ENCODE measurements around the gene MT1A. TPM values are rescaled to one million over a fixed set of nuclear protein-coding genes. Genes with fewer than 3 reads are reported as not detected.

The MT1A gene
- total RNA-seq, result 1 to 10 TPM in 1 of 2 donors, under 1 TPM in 1; 0.74 to 1.5 TPM

DNA sequence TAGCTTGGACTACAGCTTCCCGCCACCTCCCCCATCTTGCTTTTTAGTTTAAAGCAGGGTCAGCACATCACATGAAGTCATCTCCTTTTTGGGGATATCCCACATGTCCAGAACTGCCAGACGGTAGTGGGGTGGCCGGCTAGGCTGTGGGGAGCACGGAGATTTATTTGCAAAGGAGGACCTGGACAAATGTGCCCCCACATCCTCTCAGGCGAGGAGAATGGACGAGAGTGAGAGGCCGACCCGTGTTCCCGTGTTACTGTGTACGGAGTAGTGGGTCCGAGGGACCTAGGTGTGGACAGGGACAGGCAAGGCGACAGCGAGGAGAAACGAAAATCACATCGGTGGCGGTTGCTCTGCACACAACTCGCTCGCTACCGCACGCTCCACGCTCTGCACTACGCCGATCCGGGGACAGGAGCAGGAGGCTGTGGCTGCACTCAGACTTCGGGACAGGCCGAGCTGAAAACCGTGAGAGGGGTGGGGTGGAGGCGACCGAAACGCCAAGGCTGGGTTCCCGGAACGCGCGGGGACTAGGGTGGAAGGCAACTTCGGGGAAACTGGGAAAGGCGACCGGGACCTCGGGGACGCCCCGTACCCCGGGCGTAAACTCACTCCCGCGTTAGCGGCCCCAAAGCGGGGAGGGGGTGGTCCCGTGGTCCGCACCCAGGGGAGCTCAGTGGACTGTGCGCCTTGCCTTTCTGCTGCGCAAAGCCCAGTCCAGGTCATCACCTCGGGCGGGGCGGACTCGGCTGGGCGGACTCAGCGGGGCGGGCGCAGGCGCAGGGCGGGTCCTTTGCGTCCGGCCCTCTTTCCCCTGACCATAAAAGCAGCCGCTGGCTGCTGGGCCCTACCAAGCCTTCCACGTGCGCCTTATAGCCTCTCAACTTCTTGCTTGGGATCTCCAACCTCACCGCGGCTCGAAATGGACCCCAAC is at the start of gene MT1A:
TSS of gene MT1A (plus strand) at position 853 of the 937 bp plus-strand sequence. CDS start at position 926, 73 bp downstream.
- Mint-ChIP-seq H3K9me3 (no peaks in the 10 kb centered on the region), H3K36me3 (ENCODE audit: insufficient read depth in 2 of 2) (no peaks in the 10 kb centered on the region), H3K4me3 (peak within 1 kb of the TSS; percentile 84), H3K27me3 (ENCODE audit: low read depth) (peaks cover 82% of the 10 kb centered on the region), H3K27ac (no peak within 1 kb of the TSS), H3K4me1 (ENCODE audit: low read depth) (peaks cover 48% of the 10 kb centered on the region)
- ATAC-seq (replicated peaks in 1 of 2) (peak; percentile 62 to 70), DNase-seq (peak; percentile 48 to 58)

DNA sequence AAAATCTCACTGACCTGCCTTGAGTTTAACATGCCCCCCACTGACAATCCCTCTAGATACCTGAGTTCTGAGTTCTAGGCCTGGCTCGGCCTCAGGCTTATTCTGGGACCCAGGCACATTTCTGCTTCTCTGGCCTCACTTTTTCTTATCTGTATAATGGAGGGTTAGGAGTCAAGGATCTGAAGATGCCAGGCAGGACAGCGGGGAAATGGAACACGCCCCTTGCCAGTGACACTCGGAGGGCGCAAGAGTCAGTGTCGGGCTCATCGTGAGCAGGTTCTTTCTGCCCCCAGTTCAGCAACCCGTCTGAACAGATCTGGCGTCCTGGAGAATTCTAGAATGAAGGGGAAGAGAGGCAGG is 49.7 kb upstream of the MT1A start:
- H3K27ac Mint-ChIP-seq, result no peak overlapping the region
- DNase-seq, result no peak
- ATAC-seq (replicated peaks in 1 of 2), result peak in 1 of 2 donors; percentile 8
- peak overlapping the region; percentile 90 for H3K4me3 Mint-ChIP-seq
- H3K36me3 Mint-ChIP-seq (ENCODE audit: insufficient read depth in 2 of 2), result no peaks in the 10 kb centered on the region
- H3K4me1 Mint-ChIP-seq (ENCODE audit: low read depth), result peaks cover 14% of the 10 kb centered on the region
- H3K27me3 Mint-ChIP-seq (ENCODE audit: low read depth), result peaks cover 45% of the 10 kb centered on the region
- H3K9me3 Mint-ChIP-seq, result no peaks in the 10 kb centered on the region

DNA sequence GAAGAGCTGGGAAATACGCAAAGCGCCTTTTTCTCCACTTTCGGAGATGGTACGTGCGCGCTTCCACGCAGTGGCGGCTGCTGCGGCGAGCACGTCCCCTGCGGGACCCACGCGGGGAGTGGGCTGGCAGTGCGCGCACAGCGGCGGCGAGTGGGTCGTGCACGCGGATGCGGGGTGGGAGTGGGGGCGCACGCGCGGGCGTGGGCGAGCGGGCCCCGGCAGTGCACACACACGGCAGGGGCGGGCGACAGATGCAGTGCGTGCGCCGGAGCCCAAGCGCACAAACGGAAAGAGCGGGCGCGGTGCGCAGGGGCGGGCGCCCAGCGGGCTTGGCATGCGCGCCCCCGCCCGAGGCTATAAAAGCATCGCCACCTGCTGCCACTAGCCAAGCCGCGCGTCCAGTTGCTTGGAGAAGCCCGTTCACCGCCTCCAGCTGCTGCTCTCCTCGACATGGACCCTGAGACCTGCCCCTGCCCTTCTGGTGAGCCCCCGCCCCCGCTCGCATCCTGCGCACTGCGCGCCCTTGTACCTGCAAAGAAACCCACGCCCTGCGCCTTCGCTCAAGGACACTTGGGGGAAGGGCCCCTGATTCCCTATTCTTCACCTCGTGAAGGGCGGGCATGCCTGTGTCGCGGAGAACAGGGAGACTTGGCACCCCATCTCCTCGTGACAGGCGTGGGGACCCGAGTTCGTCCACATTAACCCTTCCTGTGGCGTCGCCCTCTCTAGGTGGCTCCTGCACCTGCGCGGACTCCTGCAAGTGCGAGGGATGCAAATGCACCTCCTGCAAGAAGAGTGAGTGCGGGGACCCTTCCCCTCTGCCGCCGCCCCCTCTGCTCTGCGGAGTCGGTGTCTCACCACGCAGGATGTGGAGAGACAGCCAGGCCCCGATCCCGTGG is 49.1 kb upstream of the MT1A start, which contains the start of gene MT3:
TSS of gene MT3 (plus strand) at position 388 of the 899 bp plus-strand sequence. CDS start at position 451, 63 bp downstream.
- peaks cover 14% of the 10 kb centered on the region for H3K4me1 Mint-ChIP-seq (ENCODE audit: low read depth)
- DNase-seq (peak; percentile 48 to 49), ATAC-seq (replicated peaks in 1 of 2) (peak; percentile 83 to 84)
- H3K4me3 Mint-ChIP-seq, result peak within 1 kb of the TSS; percentile 90
- peaks cover 45% of the 10 kb centered on the region for H3K27me3 Mint-ChIP-seq (ENCODE audit: low read depth)
- no peaks in the 10 kb centered on the region for H3K36me3 Mint-ChIP-seq (ENCODE audit: insufficient read depth in 2 of 2)
- H3K9me3 Mint-ChIP-seq, result no peaks in the 10 kb centered on the region
- no peak within 1 kb of the TSS for H3K27ac Mint-ChIP-seq

DNA sequence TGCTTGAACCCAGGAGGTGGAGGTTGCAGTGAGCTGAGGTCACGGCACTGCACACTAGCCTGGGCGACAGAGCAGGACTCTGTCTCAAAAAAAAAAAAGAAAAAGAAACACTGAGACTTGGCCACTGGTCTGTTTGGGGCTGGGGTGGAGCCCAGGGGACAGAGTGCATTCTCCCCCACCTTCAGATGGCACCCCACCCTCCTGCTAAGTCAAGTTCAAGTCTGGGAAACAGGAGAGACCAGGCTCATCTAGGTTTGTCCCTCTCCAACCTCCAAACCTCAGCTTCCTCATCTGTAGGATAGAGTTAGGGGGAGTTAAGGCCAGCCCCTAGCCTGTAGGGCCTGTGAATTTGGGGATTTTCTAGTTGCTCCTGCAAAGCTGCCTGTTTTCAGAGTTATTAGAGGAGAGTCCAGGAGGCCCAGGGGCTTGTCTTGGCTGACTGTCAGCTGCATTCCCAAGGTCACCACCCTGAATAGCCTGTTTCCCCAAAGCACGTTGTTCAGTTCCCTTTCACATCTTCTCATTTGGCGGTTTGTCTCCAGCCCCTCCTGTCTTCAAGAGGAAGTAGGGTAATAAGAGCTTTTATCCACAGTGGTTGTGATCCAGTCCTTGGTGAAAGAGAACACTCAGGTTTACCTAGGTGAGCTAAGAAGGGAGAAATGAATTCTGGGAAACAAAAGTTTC is 46.9 kb upstream of the MT1A start:
- Mint-ChIP-seq H3K4me1 (ENCODE audit: low read depth) (peaks cover 14% of the 10 kb centered on the region), H3K27me3 (ENCODE audit: low read depth) (peaks cover 38% of the 10 kb centered on the region), H3K27ac (no peak overlapping the region), H3K36me3 (ENCODE audit: insufficient read depth in 2 of 2) (no peaks in the 10 kb centered on the region), H3K4me3 (no peak overlapping the region), H3K9me3 (no peaks in the 10 kb centered on the region)
- ATAC-seq (replicated peaks in 1 of 2) (no peak), DNase-seq (no peak)

DNA sequence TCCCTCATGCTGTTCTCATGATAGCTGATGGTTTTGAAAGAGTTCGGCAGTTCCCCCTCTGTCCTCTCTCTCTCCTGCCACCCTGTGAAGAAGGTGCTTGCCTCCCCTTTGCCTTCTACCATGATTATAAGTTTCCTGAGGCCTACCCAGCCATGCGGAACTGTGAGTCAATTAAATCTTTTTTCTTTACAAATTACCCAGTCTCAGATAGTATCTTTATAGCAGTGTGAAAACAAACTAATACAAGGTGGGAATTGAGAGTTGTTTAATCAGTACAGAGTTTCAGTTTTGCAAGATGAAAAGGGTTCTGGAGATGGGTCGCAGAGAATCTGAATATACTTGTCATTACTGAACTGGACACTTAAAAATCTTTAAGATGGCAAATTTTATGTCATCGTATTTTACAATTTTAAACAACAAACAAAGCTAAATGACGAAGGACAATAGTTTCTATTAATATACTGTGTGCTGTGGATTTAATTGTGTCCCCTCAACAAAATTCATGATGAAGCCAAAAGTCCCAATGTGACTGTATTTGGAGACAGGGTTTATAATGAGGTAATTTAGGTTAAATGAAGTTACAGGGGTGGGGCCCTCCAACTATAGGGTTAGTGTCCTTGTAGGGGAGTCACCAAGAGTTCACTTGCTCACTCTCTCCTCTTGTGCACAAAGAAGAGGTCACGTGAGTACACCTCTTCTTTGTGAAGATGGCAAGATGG is 44.7 kb upstream of the MT1A start:
- H3K4me1 Mint-ChIP-seq (ENCODE audit: low read depth), result peaks cover 18% of the 10 kb centered on the region
- ATAC-seq (replicated peaks in 1 of 2) (no peak), DNase-seq (no peak)
- no peak overlapping the region for H3K27ac Mint-ChIP-seq
- no peaks in the 10 kb centered on the region for H3K36me3 Mint-ChIP-seq (ENCODE audit: insufficient read depth in 2 of 2)
- H3K27me3 Mint-ChIP-seq (ENCODE audit: low read depth), result peaks cover 23% of the 10 kb centered on the region
- no peaks in the 10 kb centered on the region for H3K9me3 Mint-ChIP-seq
- H3K4me3 Mint-ChIP-seq, result no peak overlapping the region

DNA sequence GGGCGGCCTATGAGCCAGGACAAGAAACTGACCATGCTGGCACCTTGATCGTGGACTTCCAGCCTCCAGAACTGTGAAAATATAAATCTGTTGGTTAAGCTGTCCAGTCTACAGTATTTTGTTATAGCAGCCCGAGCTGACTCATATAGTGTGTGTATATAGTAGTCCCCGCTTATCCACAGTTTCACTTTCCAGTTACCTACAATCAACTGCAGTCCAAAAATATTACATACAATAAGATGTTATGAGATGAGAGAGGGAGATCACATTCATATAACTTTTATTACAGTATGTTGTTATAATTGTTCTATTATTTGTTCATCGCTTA is 44.2 kb upstream of the MT1A start:
- DNase-seq, result no peak
- Mint-ChIP-seq H3K4me1 (ENCODE audit: low read depth) (peaks cover 16% of the 10 kb centered on the region), H3K36me3 (ENCODE audit: insufficient read depth in 2 of 2) (no peaks in the 10 kb centered on the region), H3K4me3 (no peak overlapping the region), H3K27ac (no peak overlapping the region), H3K9me3 (no peaks in the 10 kb centered on the region), H3K27me3 (ENCODE audit: low read depth) (peaks cover 19% of the 10 kb centered on the region)
- no peak for ATAC-seq (replicated peaks in 1 of 2)

DNA sequence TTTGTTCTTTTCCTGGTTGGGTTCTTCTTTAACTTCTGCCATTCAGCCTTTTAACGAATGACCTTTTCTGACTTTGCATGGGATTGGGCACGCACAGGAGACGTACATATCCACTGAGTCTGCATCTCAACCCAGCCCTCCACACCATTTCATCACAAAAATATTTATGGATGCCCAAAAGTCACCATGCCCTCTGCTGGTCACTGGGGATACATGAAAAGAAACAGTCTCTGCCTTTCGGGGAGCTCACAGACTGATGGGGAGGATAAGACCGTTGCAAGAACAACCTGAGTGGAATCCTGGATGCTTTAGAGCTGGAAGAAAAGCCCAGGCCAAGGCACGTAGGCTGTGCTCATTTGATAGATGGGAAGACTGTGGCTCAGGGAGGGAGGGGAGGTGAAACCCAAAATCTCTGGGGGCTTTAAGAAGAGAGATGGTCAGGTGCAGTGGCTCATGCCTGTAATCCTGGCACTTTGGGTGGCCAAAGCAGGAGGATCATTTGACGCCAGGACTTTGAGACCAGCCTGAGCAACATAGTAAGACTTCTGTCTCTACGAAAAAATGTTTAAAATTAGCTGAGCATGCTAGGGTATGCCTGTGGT is 38.0 kb upstream of the MT1A start:
- peaks cover 17% of the 10 kb centered on the region for H3K4me1 Mint-ChIP-seq (ENCODE audit: low read depth)
- no peak overlapping the region for H3K4me3 Mint-ChIP-seq
- no peaks in the 10 kb centered on the region for H3K36me3 Mint-ChIP-seq (ENCODE audit: insufficient read depth in 2 of 2)
- ATAC-seq (replicated peaks in 1 of 2), result peak; percentile 46 to 54
- no peak overlapping the region for H3K27ac Mint-ChIP-seq
- peak; percentile 33 to 45 for DNase-seq
- peaks cover 14% of the 10 kb centered on the region for H3K27me3 Mint-ChIP-seq (ENCODE audit: low read depth)
- no peaks in the 10 kb centered on the region for H3K9me3 Mint-ChIP-seq

DNA sequence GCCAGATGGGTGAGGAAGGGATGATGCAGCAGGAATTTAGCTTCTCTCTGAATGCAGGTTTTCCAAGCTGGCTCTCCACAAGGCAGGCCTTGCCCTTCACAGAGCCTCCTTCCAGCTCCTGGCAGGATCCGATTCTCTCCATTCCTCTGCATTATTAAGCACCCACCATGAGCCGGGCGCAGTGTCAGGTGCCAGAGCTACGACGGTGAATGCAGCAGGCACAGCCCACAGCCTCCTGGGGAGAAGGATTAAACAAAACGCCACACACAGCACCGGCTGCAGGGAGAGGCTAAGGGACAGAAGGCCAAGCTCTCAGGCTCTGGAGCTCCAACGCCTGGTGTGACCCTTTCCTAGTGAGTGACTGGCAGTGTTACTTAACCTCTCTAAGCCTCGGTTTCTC is 37.1 kb upstream of the MT1A start:
- ATAC-seq (replicated peaks in 1 of 2), result no peak
- no peaks in the 10 kb centered on the region for H3K36me3 Mint-ChIP-seq (ENCODE audit: insufficient read depth in 2 of 2)
- no peak overlapping the region for H3K27ac Mint-ChIP-seq
- DNase-seq, result no peak
- H3K9me3 Mint-ChIP-seq, result peaks cover 0 to 2% of the 10 kb centered on the region in 2 donors
- H3K4me1 Mint-ChIP-seq (ENCODE audit: low read depth), result peaks cover 25% of the 10 kb centered on the region
- no peak overlapping the region for H3K4me3 Mint-ChIP-seq
- peaks cover 14% of the 10 kb centered on the region for H3K27me3 Mint-ChIP-seq (ENCODE audit: low read depth)

DNA sequence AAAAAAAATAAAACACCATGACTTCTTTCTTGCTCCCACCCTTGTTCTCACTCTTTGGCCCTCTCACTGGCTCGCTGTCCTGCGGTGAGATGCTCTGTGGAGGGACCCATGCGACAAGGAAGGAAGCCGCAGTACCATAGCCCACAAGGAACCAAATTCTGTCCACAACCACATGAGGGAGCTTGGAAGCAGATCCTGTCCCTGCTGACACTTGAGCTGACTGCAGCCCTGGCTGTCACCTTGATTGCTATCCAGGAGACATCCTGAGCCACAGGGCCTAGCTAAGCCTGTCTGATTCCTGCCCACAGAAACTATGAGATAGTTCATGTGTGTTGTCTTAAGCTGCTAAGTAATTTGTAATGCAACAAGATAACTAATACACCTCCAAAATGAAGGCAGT is 34.9 kb upstream of the MT1A start:
- no peak overlapping the region for H3K27ac Mint-ChIP-seq
- DNase-seq (no peak), ATAC-seq (replicated peaks in 1 of 2) (no peak)
- peaks cover 38% of the 10 kb centered on the region for H3K4me1 Mint-ChIP-seq (ENCODE audit: low read depth)
- H3K36me3 Mint-ChIP-seq (ENCODE audit: insufficient read depth in 2 of 2), result peaks cover 0 to 1% of the 10 kb centered on the region in 2 donors
- peaks cover 0 to 2% of the 10 kb centered on the region in 2 donors for H3K9me3 Mint-ChIP-seq
- H3K27me3 Mint-ChIP-seq (ENCODE audit: low read depth), result peaks cover 14% of the 10 kb centered on the region
- H3K4me3 Mint-ChIP-seq, result no peak overlapping the region

DNA sequence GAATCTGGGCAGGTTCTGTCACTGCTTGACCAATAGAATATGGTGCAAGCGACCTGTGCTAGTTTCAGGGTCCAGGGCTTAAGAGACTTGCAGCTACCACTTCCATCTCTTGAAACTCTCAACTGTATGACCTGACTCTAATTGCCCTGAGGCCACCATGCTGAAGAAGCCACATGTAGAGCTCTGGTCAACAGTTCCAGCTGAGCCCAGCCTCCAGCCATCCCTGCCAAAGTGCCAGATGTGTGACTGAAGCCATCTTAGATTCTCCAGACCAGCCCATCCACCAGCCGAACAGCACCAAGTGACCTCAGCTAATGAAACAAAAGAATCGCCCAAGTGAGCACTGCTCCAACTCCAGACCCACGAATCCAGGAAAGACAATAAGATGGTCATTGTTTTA is 33.5 kb upstream of the MT1A start:
- H3K27me3 Mint-ChIP-seq (ENCODE audit: low read depth), result peaks cover 14% of the 10 kb centered on the region
- H3K4me3 Mint-ChIP-seq, result no peak overlapping the region
- no peak for ATAC-seq (replicated peaks in 1 of 2)
- no peak overlapping the region for H3K27ac Mint-ChIP-seq
- H3K4me1 Mint-ChIP-seq (ENCODE audit: low read depth), result peaks cover 46% of the 10 kb centered on the region
- H3K36me3 Mint-ChIP-seq (ENCODE audit: insufficient read depth in 2 of 2), result peaks cover 2 to 10% of the 10 kb centered on the region in 2 donors
- no peak for DNase-seq
- H3K9me3 Mint-ChIP-seq, result peaks cover 0 to 2% of the 10 kb centered on the region in 2 donors

DNA sequence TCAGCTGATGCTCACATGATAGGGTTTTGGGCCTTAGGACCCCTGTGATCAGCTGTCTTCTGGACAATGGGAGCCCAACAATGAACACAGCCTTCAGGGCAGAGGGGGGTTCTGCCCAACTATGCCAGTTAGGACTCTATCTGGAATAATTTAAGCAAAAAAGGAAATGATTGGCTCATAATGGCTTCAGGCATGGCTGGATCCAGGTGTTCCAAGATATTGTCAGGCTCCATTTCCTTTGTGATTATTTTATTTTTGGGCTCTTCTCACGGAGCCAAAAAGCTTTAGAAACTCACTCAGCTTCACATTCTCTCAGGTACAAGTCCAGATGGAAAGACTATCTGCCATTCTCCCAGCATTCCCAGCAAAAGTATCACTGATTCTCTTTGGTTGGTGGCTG is 33.0 kb upstream of the MT1A start:
- H3K4me3 Mint-ChIP-seq, result no peak overlapping the region
- H3K27me3 Mint-ChIP-seq (ENCODE audit: low read depth), result peaks cover 9% of the 10 kb centered on the region
- ATAC-seq (replicated peaks in 1 of 2), result no peak
- H3K9me3 Mint-ChIP-seq, result peaks cover 0 to 2% of the 10 kb centered on the region in 2 donors
- H3K4me1 Mint-ChIP-seq (ENCODE audit: low read depth), result peaks cover 47% of the 10 kb centered on the region
- H3K36me3 Mint-ChIP-seq (ENCODE audit: insufficient read depth in 2 of 2), result peaks cover 2 to 10% of the 10 kb centered on the region in 2 donors
- H3K27ac Mint-ChIP-seq, result no peak overlapping the region
- no peak for DNase-seq

DNA sequence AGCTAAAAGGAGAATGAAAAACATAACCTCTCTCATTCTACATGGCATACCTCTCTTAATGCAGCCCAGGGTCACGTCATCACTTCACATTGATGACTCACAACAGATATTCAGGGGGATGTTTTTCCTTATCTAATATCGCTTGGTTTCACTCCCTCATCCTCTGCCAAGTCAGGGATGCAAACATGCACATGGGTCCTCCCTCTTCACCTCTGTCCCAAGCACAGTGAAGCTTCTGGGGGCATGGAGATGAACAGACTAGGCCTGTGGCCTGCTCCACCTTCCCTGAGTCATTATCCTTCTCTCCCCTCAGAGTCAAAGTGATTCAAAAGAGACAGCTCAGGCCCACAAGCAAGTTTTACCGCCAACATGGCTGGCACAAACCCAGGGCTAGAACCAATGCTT is 32.4 kb upstream of the MT1A start:
- peaks cover 0 to 2% of the 10 kb centered on the region in 2 donors for H3K9me3 Mint-ChIP-seq
- peak overlapping the region; percentile 43 for H3K27ac Mint-ChIP-seq
- peaks cover 3% of the 10 kb centered on the region for H3K27me3 Mint-ChIP-seq (ENCODE audit: low read depth)
- peaks cover 51% of the 10 kb centered on the region for H3K4me1 Mint-ChIP-seq (ENCODE audit: low read depth)
- DNase-seq (peak in 1 of 2 donors; percentile 41), ATAC-seq (replicated peaks in 1 of 2) (no peak)
- H3K36me3 Mint-ChIP-seq (ENCODE audit: insufficient read depth in 2 of 2), result peaks cover 2 to 10% of the 10 kb centered on the region in 2 donors
- H3K4me3 Mint-ChIP-seq, result peak overlapping the region in 1 of 2 donors; percentile 40

Measured in activated T-cell treated with anti-CD3 and anti-CD28 coated beads, Interleukin-2, amount 50 U/mL, for 72 hours (primary cell).